Cardiac muscle cell (in vitro differentiated cells and primary cell): ENCODE measurements around the gene CD36. TPM values are rescaled to one million over a fixed set of nuclear protein-coding genes. Genes with fewer than 3 reads are reported as not detected.
A peak's percentile ranks its signal among the peaks of the same experiment; 100 is the strongest.

Experiments used
- DNase-seq, 2 donors: peaks; one replicate each; pipeline versions ENCODE4 v3.0.0 to v3.0.0-alpha.2; 2010 to 2017; ENCODE audit warnings: low read depth in 1 of 2, low spot score in 1 of 2
- H3K27ac ChIP-seq: fragments of 200-600 bp; sonication (generic); 2 replicates; pipeline ENCODE4 v1.5.1; 2016
- H3K27me3 ChIP-seq: fragments of 200-600 bp; sonication (generic); 2 replicates; pipeline ENCODE4 v1.6.0; 2016; ENCODE audit warnings: control low read depth
- H3K36me3 ChIP-seq: fragments of 200-600 bp; sonication (generic); 2 replicates; pipeline ENCODE4 v1.5.1; 2016; ENCODE audit warnings: control low read depth
- H3K4me1 ChIP-seq: fragments of 200-600 bp; sonication (generic); 2 replicates; pipeline ENCODE4 v1.8.1; 2017; ENCODE audit warnings: low read depth, mild to moderate bottlenecking, mixed run types
- H3K4me3 ChIP-seq: fragments of 200-600 bp; sonication (generic); 2 replicates; pipeline ENCODE4 v1.5.1; 2016; ENCODE audit warnings: mild to moderate bottlenecking
- H3K9me3 ChIP-seq: fragments of 200-600 bp; sonication (generic); 2 replicates; pipeline ENCODE4 v1.5.1; 2017; ENCODE audit warnings: low read depth, mild to moderate bottlenecking, control low read depth
- polyA plus RNA-seq: library from polyadenylated mRNA; unstranded; fragments of >200 nt; fragmentation: Nextera tagmentation; extraction: Ambion mirVana; gene quantifications from 2 replicates; pipeline ENCODE4 v1.2.1, GENCODE V29; 2016
- total RNA-seq: library from RNA; depleted of rRNA; stranded (reverse); fragments of >200 nt; gene quantifications from 2 replicates; pipeline ENCODE4 v1.2.3, GENCODE V29; 2016
- TF ChIP-seq, protein P1 (sequence below): IDR thresholded peaks from 2 replicates; pipeline ENCODE4 v1.5.1; 2012; ENCODE audit warnings: low read depth, mild to moderate bottlenecking, low read length

CD36 gene
- total and polyA plus RNA-seq, 2 experiments from 2014 or later, result 1.1 to 4.2 TPM

DNA sequence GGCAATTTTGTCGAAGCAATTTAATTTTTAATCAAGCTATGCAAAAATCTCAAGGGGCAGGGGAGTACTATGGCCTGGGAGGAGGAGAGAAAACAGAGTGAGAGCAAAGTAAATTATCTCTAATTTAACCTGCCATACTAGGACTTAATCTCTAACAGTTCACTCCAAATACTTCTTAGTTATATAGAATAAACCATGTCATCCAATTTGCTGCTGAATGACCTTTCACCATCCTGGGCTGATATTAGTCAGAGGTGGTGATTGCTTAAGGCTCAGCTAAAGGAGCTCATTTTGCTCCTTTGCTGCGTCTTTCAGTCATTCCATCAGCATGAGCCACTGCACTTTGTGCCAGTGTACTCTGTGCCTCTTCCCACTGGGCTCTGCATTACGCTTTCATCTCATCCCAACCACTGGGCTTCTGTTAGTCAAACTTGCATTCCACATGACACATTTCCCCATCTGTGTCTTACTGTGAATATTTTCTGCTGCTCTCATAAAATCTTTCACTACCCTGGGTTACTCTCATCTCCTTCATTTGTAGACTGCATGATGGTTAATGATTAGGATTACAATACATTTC, 84.3 kb downstream of the CD36 start:
- TF ChIP-seq, protein P1, sequence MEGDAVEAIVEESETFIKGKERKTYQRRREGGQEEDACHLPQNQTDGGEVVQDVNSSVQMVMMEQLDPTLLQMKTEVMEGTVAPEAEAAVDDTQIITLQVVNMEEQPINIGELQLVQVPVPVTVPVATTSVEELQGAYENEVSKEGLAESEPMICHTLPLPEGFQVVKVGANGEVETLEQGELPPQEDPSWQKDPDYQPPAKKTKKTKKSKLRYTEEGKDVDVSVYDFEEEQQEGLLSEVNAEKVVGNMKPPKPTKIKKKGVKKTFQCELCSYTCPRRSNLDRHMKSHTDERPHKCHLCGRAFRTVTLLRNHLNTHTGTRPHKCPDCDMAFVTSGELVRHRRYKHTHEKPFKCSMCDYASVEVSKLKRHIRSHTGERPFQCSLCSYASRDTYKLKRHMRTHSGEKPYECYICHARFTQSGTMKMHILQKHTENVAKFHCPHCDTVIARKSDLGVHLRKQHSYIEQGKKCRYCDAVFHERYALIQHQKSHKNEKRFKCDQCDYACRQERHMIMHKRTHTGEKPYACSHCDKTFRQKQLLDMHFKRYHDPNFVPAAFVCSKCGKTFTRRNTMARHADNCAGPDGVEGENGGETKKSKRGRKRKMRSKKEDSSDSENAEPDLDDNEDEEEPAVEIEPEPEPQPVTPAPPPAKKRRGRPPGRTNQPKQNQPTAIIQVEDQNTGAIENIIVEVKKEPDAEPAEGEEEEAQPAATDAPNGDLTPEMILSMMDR, result no peak
- DNase-seq, result peak; percentile 6 to 98
- no peaks in the 10 kb centered on the region for H3K36me3 ChIP-seq
- no peak overlapping the region for H3K4me3 ChIP-seq
- peaks cover 14% of the 10 kb centered on the region for H3K4me1 ChIP-seq
- no peaks in the 10 kb centered on the region for H3K27me3 ChIP-seq
- H3K27ac ChIP-seq, result no peak overlapping the region
- no peaks in the 10 kb centered on the region for H3K9me3 ChIP-seq

DNA sequence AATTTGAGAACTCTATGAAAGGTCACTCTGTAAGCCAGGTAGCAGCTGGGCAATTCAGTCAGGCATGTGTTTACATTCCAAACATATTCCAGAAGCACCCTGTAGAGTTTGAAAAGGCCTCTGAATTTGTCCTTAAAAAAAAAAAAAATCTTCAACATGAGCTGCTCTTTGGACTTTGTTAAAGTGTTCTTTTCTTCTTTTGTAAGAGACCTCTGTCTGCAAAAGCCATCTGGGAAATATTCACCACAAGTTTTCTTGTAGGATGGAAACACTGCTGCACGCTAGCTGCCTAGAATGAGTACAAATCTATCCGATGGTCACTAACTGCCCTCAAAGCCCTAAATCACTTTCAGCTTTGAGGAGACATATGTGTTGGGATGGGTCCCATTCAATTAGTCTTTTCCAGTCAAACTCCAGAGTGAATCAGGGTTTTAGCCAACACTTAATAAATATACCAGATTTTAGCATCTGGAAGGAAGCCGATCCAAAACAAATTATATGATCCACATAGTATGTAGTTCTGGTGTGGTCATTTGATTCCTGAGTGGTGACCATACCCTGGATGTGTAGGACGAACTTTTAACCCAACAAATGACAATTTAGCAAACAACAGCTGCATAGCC, 85.9 kb downstream of the CD36 start:
- Histone ChIP-seq H3K27ac (no peak overlapping the region), H3K4me3 (no peak overlapping the region)

DNA sequence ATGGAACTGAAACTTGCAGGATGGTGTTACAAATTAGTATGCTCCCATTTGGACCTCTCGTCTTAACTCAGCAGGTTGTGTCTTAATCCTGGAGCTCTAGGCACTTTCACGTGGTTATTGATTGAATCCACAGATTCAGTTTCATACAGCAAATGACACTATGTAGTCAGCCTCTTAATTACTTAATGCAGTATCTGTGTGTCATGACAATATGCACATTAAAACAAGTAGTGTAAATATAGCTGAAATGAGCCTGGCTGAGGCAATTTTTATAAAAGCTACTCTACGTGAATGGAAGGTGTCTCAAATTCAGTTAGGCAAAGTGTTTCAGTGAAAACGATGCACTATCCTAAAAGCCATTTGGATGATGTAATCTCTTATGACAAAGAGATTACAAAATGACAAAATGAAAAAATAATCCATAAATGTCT, 86.8 kb downstream of the CD36 start:
- H3K4me1 ChIP-seq, result peaks cover 14% of the 10 kb centered on the region
- H3K36me3 ChIP-seq, result no peaks in the 10 kb centered on the region
- no peaks in the 10 kb centered on the region for H3K9me3 ChIP-seq
- DNase-seq, result no peak
- H3K27me3 ChIP-seq, result no peaks in the 10 kb centered on the region
- no peak overlapping the region for H3K27ac ChIP-seq
- TF ChIP-seq, protein P1, result no peak
- H3K4me3 ChIP-seq, result no peak overlapping the region

More for the DNA sequence above, 85.9 kb downstream of the CD36 start:
- no peaks in the 10 kb centered on the region for H3K36me3 ChIP-seq
- no peaks in the 10 kb centered on the region for H3K27me3 ChIP-seq
- DNase-seq, result peak in 1 of 2 donors; percentile 9
- no peaks in the 10 kb centered on the region for H3K9me3 ChIP-seq
- peaks cover 14% of the 10 kb centered on the region for H3K4me1 ChIP-seq
- TF ChIP-seq, protein P1, result no peak

Other genes starting within 250 kb of the CD36 start
- not detected in 2 replicates for gene GNAT3, start 126.6 kb upstream of the CD36 start, total RNA-seq
- gene GNAT3, start 126.6 kb upstream of the CD36 start, polyA plus RNA-seq, result not detected in 2 replicates